Measurements from ENCODE around the gene SDR42E1.
"Not testable (repeated sequence)": the region's sequence is repeated elsewhere in the genome, so short reads cannot be mapped to it uniquely, and the experiment has no call there.

Gene SDR42E1

DNA sequence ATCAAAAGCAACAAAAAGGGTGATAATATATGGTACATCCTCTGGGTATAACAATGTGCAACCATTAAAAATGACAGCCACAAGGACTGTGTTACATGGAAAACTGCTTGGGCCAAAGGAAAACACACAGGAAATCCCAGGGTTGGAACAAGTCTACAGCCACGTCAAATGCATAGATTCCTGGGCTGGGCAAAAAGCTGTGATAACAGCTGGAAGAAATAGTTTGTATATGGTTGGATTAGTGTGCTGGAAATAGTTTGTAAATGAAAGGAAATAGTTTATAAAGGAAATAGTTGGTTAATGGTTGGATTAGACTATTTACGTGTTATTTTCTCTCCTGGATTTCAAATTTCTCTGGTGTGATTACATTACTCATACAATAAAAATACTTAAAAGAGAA lies 26.4 kb upstream of the SDR42E1 start:
- no peak for DNase-seq (ENCODE audit: low read depth in 3 of 3)

DNA sequence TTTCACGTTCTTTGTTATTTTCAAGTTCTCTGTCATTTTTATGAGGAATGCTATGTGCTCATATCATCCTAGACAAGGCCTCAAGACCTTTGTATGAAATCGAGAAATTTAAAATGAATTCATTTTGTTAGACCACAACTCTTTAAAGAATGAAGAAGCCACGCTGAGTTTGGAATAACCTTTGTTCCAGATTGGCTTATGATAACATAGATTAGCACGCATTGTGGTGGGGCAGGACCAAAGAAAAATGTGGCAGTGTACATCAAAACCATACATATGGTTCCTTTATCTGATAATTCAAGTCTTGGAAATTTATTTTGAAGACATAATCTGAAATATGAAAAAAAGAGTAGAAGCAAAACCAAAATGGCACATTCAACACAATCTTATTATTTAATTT lies 26.0 kb upstream of the SDR42E1 start:
- no peak for DNase-seq (ENCODE audit: low read depth in 3 of 3)

DNA sequence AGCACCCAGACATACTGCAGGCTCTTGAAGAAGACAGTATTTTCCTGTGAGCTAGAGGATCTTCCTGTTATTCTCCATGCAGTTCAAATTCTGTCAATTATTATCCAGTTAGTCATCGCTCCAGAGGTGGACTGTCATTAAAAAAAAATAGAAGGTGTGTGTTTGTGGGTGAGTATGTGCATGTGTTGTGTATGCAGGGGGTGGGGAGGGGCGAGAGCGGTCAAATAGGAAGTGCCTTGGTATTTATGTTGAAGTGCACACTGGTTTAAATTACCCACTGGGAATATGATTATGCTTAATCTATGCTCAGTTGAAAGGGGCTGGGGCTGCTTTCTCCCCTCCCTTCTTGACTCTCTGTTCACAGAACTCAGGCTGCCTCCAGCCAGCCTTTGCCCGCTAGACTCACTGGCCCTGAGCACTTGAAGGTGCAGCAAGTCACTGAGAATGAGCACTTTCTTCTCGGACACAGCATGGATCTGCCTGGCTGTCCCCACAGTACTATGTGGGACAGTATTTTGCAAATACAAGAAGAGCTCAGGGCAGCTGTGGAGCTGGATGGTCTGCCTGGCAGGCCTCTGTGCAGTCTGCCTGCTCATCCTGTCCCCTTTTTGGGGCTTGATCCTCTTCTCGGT lies 23.8 kb upstream of the SDR42E1 start, which contains the start of gene HSD17B2:
HSD17B2 (plus strand) TSS at position 273 of the 632 bp plus-strand sequence; CDS start at position 445, 172 bp downstream.
- DNase-seq (ENCODE audit: low read depth in 3 of 3), result no peak

DNA sequence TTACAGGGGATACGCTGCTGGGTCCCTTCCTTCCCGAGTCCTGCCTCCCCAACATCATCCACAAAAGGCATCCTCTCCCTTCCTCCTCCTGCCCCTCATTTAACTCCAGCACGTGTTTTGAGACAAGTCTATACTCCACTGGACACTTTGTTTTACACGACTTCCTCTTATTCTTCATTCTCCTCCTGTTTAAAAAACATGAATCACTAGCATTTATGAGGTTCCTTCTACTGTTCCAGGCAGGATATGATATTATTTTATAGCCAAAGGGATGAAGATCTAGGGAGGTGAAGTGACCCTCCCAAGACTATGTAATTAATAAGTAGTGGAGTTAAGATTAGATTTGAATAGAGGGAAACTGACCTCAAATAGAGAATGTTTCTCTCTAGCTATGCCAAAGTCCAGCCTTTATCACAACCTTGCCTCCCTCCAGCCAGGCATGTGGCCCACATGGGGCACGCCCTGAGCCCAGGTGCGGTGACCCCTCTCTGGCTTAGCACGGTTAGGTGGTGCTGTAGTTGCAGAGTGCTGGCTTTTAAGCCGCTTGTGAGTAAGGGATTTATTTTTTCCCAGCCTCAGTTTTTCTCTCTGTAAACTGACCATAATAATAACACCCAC lies 22.5 kb upstream of the SDR42E1 start:
- DNase-seq (ENCODE audit: low read depth in 3 of 3), result no peak

DNA sequence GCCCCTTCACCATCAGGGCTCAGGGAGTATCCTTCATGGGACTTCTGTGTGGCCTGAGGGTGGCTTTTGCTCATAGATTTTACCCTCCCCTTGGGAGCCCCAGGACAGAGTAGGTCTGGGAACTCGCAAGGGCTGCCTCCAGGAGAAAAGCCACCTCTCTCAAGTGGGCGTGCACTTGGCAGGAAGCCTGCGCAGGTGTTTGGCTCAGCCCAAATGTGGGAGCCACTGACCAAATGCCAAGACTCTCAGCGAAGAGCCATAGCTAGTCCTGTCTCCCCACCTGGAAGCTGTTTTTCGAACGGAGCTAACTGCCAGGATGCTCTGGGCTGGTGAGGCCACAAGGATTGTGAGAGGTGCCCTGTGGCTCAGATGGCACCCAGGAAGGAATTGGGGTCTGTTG lies 21.7 kb upstream of the SDR42E1 start:
- no peak for DNase-seq (ENCODE audit: low read depth in 3 of 3)

DNA sequence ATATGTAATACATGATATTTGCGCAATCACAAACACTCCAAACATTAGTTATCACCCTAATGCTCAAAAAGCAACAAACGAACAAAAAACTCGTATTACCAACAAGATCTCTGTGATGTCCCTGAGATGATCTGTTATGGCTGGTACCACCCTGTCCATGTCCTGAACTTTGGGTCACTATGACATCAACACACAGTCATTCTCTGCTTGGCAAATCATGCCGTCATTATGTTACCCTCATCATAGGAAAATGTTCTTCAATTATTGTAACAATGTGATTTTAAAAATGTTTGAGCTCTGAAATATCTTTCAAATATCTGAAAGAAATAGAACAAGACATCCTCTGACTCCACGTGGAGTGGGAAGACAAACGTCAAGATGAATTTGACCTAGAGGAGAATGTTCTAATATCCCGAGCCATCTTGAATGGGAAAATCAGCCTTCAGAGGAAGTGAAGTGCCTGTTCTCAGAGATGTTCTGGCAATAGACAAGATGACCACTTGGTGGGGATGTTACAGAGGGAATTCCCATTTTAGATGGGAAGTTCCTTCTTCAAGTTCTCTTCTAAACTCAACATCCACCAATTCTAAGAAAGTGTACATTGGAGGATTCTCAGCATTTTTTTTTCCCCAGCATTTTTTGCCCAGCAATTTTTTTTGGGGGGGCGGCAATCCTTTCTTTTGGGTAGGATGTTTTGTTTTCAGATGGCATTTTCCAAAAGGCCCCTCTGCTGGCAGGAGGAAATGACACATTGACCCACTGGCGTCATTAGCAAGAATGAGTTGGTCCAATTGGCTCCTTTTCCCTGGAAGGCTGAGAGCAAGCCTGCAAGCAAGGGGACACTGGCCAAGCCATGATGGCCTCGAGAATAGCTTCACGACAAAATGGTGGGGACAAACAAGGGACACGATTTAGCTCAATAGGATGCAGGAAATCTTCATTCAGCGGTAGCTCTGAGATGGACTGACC lies 20.1 kb upstream of the SDR42E1 start:
- no peak for DNase-seq (ENCODE audit: low read depth in 3 of 3)

DNA sequence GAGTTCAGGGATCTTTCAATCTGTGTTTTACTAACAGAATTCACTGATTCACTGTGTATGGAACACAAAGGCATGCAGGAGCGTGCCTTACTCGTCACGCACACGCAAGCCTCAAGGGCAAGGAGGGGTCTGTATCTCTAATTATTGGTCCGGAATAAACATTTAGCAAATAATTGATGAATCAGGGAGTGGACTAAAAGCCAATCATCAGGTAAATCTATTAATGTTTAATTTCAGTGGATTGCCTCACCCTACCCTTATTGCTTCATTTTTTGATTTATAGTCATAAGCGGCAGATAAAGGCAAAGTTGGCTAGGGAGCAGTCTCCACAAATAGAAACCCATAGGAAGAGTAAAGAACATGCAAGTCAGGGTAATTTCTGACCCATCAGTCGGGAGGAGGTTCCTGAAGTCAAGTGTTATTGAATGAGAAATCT lies 16.4 kb upstream of the SDR42E1 start:
- DNase-seq (ENCODE audit: low read depth in 3 of 3), result no peak

DNA sequence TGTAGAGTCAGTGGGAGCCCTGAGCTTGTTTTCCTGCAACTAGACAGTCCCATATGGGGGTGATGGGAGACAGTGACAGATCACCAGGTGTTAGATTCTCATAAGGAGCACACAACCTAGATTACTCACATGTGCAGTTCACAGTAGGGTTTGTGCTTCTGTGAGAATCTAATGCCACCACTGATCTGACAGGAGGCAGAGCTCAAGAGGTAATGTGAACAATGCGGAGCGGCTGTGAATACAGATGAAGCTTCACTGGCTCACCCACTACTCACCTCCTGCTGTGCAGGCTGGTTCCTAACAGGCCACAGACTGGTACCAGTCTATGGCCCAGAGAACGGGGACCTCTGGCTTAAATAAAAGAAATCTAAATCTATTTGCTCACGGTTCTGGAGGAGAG lies 13.6 kb upstream of the SDR42E1 start:
- no peak for DNase-seq (ENCODE audit: low read depth in 3 of 3)

DNA sequence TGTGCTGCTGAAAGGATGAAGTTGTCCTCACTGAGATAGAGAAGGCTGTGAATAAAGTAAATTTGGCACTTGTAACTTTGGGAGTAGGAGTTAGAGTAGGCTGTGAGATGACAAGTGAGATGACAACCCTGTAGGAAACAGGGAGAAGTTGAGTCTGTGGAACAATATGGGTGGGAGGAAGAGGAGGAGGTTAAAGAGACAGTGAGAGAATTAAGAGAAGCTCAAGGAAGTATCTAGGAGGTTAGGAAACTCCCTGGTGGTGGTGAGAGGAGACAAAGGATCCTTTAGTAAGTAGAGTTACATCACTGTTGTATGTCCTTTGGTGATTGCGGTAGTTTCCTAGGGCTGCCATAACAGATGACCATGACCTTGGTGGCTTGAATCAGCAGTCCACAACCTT lies 13.0 kb upstream of the SDR42E1 start:
- DNase-seq (ENCODE audit: low read depth in 3 of 3), result no peak

DNA sequence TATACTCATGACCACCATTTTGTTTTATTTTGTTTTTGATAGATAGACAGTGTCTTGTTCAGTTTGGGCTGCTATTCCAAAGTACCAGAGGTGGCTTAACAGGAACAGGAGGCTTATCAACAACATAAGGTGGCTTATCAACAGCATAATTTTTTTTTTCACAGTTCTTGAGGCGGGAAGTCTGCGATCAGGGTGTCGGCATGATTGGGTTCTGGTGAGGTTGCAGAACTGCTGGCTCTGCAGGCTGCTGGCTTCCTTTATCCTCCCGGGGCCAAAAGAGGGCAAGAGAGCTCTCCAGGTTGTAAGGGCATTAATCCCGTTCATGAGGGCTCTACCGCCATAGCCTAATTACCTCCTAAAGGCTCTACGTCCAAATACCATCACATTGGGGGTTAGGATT lies 11.9 kb upstream of the SDR42E1 start:
- DNase-seq (ENCODE audit: low read depth in 3 of 3), result no peak

DNA sequence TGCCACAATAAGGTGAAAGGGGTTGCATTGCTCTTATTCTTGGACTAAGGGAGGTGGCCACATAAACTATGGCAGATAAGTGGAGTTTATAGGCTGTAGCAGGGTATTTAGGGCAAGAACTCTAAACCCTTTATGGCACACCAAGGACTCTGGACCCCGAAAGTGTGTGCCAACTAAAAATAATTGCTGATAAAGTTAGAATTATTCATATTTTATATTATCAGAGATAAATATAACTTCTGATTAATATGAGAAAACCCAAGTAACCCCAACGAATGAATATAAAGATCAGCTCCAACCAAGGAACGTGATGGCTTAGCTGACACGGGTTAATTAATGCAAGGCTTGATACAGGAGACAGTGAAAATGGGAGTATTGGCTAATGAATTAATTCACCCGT lies 8.8 kb upstream of the SDR42E1 start:
- no peak for DNase-seq (ENCODE audit: low read depth in 3 of 3)

DNA sequence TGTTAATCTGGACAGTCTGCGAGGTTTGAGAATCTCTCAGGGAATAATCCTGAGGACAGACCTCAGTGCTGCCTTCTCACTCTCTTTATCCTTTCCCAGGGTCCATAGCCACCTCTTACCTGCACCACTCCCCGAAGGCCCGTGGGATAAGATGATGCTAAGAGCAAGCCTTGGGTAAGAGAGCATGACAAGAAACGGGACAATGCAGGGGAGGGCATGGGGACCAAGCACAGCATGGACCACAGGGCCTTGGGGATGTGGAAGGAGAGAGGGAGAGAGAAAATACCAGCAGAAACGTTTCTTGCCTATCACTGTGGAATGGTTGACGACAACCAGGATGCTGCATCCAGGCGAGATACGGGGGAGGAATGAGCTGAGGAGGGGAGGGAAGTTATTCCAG lies 8.3 kb upstream of the SDR42E1 start:
- DNase-seq (ENCODE audit: low read depth in 3 of 3), result no peak

DNA sequence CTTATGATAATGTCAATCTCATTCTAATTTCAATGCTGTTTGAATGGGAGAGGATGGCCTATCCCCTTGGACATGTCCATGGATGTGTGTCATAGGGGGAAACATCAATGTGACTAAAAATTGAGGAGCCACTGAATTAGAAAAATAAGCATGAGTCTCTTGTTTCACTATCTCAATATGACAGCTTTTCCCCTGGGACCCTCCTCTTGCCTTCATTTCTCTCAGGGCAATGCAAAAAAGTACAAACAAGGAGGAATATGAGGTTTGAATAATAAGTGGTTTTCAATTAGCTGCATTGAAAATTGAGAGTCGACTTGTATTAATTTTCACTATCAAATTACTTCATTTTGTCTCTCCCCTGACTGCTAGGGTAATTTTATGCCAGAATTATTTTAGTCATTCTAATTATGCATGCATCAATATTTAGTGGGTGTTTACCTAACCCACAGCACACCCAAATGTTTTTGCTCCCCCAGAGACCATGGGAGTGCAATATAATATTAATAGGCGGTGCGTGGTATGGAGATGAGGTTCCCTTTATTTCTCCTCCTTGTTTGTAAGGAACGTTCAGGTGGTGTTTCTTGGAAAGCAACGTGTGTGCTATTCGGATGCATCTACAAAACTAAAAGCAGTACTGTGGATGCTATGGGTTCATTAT lies 6.8 kb upstream of the SDR42E1 start:
- no peak for DNase-seq (ENCODE audit: low read depth in 3 of 3)

DNA sequence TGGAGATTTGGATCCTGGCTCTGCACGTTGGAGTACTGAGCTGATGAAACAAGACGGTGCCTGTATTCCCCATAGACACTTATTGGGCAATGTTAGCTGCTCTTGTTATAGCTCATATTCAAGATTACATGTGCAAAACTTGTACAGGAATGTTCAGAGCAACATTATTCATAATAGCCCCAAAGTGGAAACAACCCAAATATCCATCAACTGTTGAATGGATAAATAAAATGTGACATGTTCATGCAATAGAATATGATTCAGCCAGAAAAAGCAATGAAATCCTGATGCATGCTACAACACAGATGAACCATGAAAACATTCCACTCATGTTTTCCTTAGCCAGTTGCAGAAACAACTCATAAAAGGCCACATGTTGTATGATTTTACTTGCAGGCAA lies 5.7 kb upstream of the SDR42E1 start:
- no peak for DNase-seq (ENCODE audit: low read depth in 3 of 3)

DNA sequence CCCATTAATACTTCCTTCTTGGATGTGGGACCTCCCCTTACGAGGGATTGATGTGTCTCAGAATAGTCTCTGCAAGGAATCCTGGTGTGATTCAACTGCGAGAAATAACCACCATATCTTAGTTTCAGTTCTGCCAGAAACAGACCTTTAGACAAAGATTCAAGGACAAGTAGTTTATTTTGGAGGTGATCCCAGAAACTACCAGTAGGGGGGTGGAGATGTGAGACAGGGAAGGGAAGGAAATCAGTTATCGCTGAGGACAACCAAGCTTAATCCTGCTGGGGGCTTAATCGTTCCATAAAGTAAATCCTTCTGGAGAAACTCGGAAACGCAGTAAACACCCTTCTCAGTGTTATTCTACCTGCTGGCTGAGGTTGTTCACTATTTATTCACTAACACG lies 5.0 kb upstream of the SDR42E1 start:
- no peak for DNase-seq (ENCODE audit: low read depth in 3 of 3)

DNA sequence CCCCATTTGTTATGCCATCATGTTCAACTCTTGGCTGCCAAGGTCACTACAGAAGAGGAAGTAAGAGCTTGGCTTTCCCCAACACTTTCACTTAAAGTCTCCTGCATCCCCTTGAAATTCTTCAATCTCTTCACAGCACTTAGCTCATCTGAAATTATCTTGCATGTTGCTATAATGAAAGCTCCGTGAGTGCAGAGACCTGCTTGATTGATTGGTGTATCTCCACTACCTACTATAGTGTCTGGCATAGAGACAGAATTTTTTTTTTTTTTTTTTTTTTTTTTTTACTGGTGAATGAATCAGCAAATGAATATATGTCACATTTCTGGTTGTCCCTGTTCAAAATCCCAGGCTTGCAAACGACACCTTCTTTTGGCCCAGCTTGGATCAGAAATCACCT lies 1.9 kb upstream of the SDR42E1 start:
- no peak for DNase-seq (ENCODE audit: low read depth in 3 of 3)

DNA sequence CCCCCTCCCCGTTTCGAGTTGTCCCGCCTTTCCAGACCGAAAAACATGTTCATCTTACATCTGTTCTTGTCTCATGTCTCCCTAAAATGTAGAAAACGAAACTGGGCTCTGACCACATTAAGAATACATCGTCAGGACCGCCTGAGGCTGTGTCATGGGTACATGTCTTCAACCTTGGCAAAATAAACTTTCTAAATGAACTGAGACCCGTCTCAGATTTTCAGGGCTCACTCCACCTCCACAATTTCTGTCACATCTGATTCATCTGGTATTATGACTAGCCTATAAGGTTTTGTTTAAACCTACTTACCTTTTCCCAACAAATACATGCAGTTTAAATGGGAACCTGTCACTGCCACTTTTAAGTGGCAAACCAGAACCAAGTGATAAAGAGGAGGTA lies 621 bp downstream of the SDR42E1 start:
- DNase-seq (ENCODE audit: low read depth in 3 of 3), result no peak

DNA sequence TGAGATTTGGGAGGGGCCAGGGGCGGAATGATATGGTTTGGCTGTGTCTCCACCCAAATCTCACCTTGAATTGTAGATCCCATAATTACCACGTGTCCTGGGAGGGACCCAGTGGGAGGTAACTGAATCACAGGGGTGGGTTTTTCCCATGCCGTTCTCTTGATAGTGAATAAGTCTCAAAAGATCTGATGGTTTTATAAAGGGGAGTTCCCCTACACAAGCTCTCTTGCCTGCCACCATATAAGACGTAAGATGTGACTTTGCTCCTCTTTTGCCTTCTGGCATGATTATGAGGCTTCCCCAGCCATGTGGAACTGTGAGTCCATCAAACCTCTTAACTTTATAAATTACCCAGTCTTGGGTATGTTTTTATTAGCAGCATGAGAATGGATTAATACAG lies 1.5 kb downstream of the SDR42E1 start:
- DNase-seq (ENCODE audit: low read depth in 3 of 3), result not testable (repeated sequence)

DNA sequence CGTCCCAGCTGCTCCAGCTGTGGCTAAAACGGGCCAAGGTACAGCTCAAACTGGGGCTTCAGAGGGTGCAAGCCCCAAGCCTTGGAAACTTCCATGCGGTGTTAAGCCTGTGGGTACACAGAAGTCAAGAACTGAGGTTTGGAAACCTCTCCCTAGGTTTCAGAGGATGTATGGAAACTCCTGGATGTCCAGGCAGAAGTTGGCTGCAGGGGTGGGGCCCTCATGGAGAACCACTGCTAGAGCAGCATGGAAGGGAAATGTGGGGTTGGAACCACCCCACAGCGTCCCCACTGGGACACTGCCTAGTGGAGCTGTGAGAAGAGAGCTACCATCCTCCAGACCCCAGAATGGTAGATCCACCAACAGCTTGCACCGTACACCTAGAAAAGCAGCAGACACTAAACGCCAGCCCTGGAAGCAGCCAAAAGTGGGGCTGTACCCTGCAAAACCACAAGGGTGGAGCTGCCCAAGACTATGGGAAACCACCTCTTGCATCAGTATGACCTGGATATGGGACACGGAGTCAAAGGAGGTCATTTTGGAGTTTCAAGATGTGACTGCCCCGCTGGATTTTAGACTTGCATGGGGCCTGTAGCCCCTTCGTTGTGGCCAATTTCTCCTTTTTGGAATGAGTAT lies 2.2 kb downstream of the SDR42E1 start:
- no peak for DNase-seq (ENCODE audit: low read depth in 3 of 3)

DNA sequence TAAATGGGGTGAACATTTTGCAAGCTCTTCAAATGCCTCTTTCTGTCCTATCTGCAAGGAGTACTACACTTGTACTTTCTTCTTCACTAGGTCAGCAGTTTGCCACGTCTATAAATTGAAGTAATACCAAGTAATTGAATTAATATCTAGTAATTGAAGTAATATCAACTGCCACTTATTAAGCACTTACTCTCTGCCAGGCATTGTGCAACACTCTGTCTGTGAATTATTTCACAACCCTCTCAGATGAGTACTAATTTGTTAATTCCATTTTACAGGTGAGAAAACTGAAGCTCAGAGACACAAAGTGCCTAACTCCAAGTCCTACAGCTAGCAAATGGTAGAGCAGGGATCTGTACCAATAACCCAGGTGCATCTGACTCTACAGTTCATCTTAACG lies 4.1 kb downstream of the SDR42E1 start:
- no peak for DNase-seq (ENCODE audit: low read depth in 3 of 3)

DNA sequence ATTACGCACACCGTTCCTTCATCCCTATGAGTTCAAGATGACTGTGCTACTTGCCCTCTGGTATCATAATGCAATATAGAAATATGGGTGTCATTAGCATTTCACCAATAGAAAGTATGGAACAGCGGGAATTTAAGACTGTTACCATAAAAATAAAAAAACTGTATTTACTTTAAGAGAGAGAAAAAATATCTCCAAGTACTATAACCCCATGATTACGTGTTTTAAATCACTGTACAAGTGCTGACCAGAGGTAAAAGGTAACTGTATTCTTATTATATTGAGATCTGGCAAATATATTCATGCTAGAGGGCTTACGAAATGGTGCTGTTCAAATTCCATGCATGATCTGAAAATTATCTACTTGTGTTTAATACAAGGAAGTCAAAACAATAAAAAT lies 5.2 kb downstream of the SDR42E1 start:
- no peak for DNase-seq (ENCODE audit: low read depth in 3 of 3)

Measured in stimulated activated CD4-positive, alpha-beta T cell treated with anti-CD3 and anti-CD28 coated beads, TNF-alpha, amount 100 ng/mL, for 48 hours (primary cell).